Neural crest cell (in vitro differentiated cells): ENCODE results near the gene IKZF2. TPM values are rescaled to one million over a fixed set of nuclear protein-coding genes. Genes with fewer than 3 reads are reported as not detected.

Experiments
- DNase-seq: peaks from one replicate; pipeline ENCODE4 v3.0.0; 2021; ENCODE audit warnings: low read depth, mixed read lengths, low spot score
- H3K27ac Mint-ChIP-seq: one replicate; pipeline ENCODE4 v1.8.0; 2021; ENCODE audit warnings: mild to moderate bottlenecking, mixed read lengths; ENCODE audit not compliant: unreplicated experiment
- H3K27me3 Mint-ChIP-seq: 2 replicates; pipeline ENCODE4 v1.8.0; 2021; ENCODE audit warnings: low read depth, mild to moderate bottlenecking, mixed read lengths
- H3K36me3 Mint-ChIP-seq: 2 replicates; pipeline ENCODE4 v1.8.0; 2021; ENCODE audit warnings: low read depth, mild to moderate bottlenecking, mixed read lengths
- H3K4me1 Mint-ChIP-seq: 2 replicates; pipeline ENCODE4 v1.8.0; 2021; ENCODE audit warnings: mixed read lengths
- H3K4me3 Mint-ChIP-seq: one replicate; pipeline ENCODE4 v1.8.0; 2021; ENCODE audit warnings: mild to moderate bottlenecking, mixed read lengths
- H3K9me3 Mint-ChIP-seq: 2 replicates; pipeline ENCODE4 v1.8.0; 2021; ENCODE audit warnings: mixed read lengths
- CTCF ChIP-seq: fragments of 200-600 bp; sonication (generic); conservative IDR thresholded peaks from 2 replicates; pipeline ENCODE4 v1.5.0; 2021; ENCODE audit warnings: antibody characterized with exemption, mild to moderate bottlenecking
- total RNA-seq: library from RNA; stranded (reverse); gene quantifications from 2 replicates; pipeline ENCODE4 v1.2.1, GENCODE V29; 2021

The IKZF2 gene
- total RNA-seq, 1 donor from 2014 or later: 7.3 TPM

GRCh38 chr2:213101109-213101508 lies 50.3 kb downstream of the IKZF2 start:
- Mint-ChIP-seq H3K27me3 (no peaks in the 10 kb centered on the region), H3K9me3 (no peaks in the 10 kb centered on the region), H3K4me3 (no peak overlapping the region), H3K36me3 (no peaks in the 10 kb centered on the region), H3K4me1 (no peaks in the 10 kb centered on the region), H3K27ac (no peak overlapping the region)
- no peak for TF ChIP-seq CTCF
- DNase-seq: no peak

- Mint-ChIP-seq H3K4me1 (no peaks in the 10 kb centered on the region), H3K27me3 (no peaks in the 10 kb centered on the region), H3K9me3 (no peaks in the 10 kb centered on the region), H3K36me3 (no peaks in the 10 kb centered on the region), H3K4me3 (no peak overlapping the region), H3K27ac (no peak overlapping the region)
- no peak for DNase-seq
- TF ChIP-seq CTCF: no peak
These were observed 52.8 kb downstream of the IKZF2 start for GRCh38 chr2:213098612-213099011.

- Mint-ChIP-seq H3K27ac (no peak overlapping the region), H3K36me3 (no peaks in the 10 kb centered on the region), H3K27me3 (no peaks in the 10 kb centered on the region), H3K4me3 (no peak overlapping the region), H3K4me1 (no peaks in the 10 kb centered on the region), H3K9me3 (no peaks in the 10 kb centered on the region)
- no peak for TF ChIP-seq CTCF
- DNase-seq: no peak
These were observed 59.6 kb downstream of the IKZF2 start for GRCh38 chr2:213091765-213092164.

- no peak overlapping the region for H3K4me3 Mint-ChIP-seq
- H3K9me3 Mint-ChIP-seq: no peaks in the 10 kb centered on the region
- no peaks in the 10 kb centered on the region for H3K27me3 Mint-ChIP-seq
- DNase-seq: no peak
- no peak for TF ChIP-seq CTCF
- no peaks in the 10 kb centered on the region for H3K36me3 Mint-ChIP-seq
- H3K27ac Mint-ChIP-seq: no peak overlapping the region
- no peaks in the 10 kb centered on the region for H3K4me1 Mint-ChIP-seq
These were observed 60.6 kb downstream of the IKZF2 start for GRCh38 chr2:213090772-213091171.

- Mint-ChIP-seq H3K4me1 (no peaks in the 10 kb centered on the region), H3K36me3 (no peaks in the 10 kb centered on the region), H3K9me3 (no peaks in the 10 kb centered on the region), H3K27me3 (no peaks in the 10 kb centered on the region), H3K27ac (no peak overlapping the region), H3K4me3 (no peak overlapping the region)
- DNase-seq: no peak
- TF ChIP-seq CTCF: no peak
These were observed 62.0 kb downstream of the IKZF2 start for GRCh38 chr2:213089438-213089837.

GRCh38 chr2:213087040-213087439 lies 64.4 kb downstream of the IKZF2 start:
- H3K4me1 Mint-ChIP-seq: no peaks in the 10 kb centered on the region
- no peaks in the 10 kb centered on the region for H3K27me3 Mint-ChIP-seq
- H3K36me3 Mint-ChIP-seq: no peaks in the 10 kb centered on the region
- no peak for DNase-seq
- TF ChIP-seq CTCF: no peak
- no peak overlapping the region for H3K4me3 Mint-ChIP-seq
- no peaks in the 10 kb centered on the region for H3K9me3 Mint-ChIP-seq
- H3K27ac Mint-ChIP-seq: no peak overlapping the region
